K562 (cell line): Measurements from ENCODE around the gene MBD3. TPM values are rescaled to one million over a fixed set of nuclear protein-coding genes. Genes with fewer than 3 reads are reported as not detected.
A peak's percentile ranks its signal among the peaks of the same experiment; 100 is the strongest.

ENCODE experiments used
- ARID3B ChIP-seq: fragments of 250-450 bp; sonication (Bioruptor Pico); IDR thresholded peaks from 2 replicates; pipeline ENCODE4 v1.4.0; 2020; ENCODE audit warnings: borderline replicate concordance
- CBFA2T2 ChIP-seq: fragments of 450-650 bp; conservative IDR thresholded peaks from 2 replicates; pipeline ENCODE4 v1.6.1; 2017; ENCODE audit warnings: mild to moderate bottlenecking
- CREB3L1 ChIP-seq: fragments of 450-650 bp; IDR thresholded peaks from 2 replicates; pipeline ENCODE4 v1.6.1; 2014; ENCODE audit warnings: low read depth, mild to moderate bottlenecking, moderate library complexity, borderline replicate concordance
- CREM ChIP-seq: IDR thresholded peaks from 2 replicates; pipeline ENCODE4 v1.6.1; 2014; ENCODE audit warnings: antibody characterized with exemption, low read depth
- DNMT1 ChIP-seq: fragments of 450-650 bp; IDR thresholded peaks from 2 replicates; pipeline ENCODE4 v1.6.1; 2016; ENCODE audit warnings: antibody characterized with exemption, mild to moderate bottlenecking
- DPF2 ChIP-seq: fragments of 450-650 bp; IDR thresholded peaks from 2 replicates; pipeline ENCODE4 v1.6.1; 2016
- HMG20A ChIP-seq: fragments of 450-650 bp; formaldehyde crosslinking; conservative IDR thresholded peaks from 2 replicates; pipeline ENCODE4 v1.4.0; 2020; ENCODE audit warnings: mild to moderate bottlenecking, mixed read lengths
- KDM5B ChIP-seq: fragments of 200-600 bp; sonication (generic); IDR thresholded peaks from 2 replicates; pipeline ENCODE4 v1.6.1; 2012; ENCODE audit warnings: low read depth, mild to moderate bottlenecking, moderate library complexity, low read length, control low read depth, inconsistent platforms; ENCODE audit not compliant: insufficient replicate concordance
- MCM7 ChIP-seq, 2 experiments: fragments of 450-650 bp; IDR thresholded peaks; 2 replicates each; pipeline ENCODE4 v1.6.1; 2016 to 2018
- MLLT1 ChIP-seq, 2 experiments: fragments of 450-650 bp; IDR thresholded peaks; 2 replicates each; pipeline ENCODE4 v1.6.1; 2016
- MYNN ChIP-seq, 2 experiments: sonication (generic); formaldehyde crosslinking in 1 of 2; IDR thresholded peaks; 2 replicates each; pipeline versions ENCODE4 v1.5.0 to v1.6.1; 2016 to 2020; ENCODE audit warnings: antibody characterized with exemption in 1 of 2, missing genetic modification reagents in 1 of 2
- NR1H2 ChIP-seq: sonication (generic); formaldehyde crosslinking; IDR thresholded peaks from 2 replicates; pipeline ENCODE4 v1.4.0; 2020; ENCODE audit warnings: mild to moderate bottlenecking, missing genetic modification reagents
- RAD51 ChIP-seq: fragments of 450-650 bp; IDR thresholded peaks from 2 replicates; pipeline ENCODE4 v1.7.1; 2016; ENCODE audit warnings: low read depth, mild to moderate bottlenecking, borderline replicate concordance
- RB1 ChIP-seq: fragments of 450-650 bp; IDR thresholded peaks from 2 replicates; pipeline ENCODE4 v1.6.1; 2017; ENCODE audit warnings: low read depth, mild to moderate bottlenecking
- SLC30A9 ChIP-seq: fragments of 250-450 bp; sonication (Bioruptor Pico); IDR thresholded peaks from 2 replicates; pipeline ENCODE4 v1.8.0; 2022; ENCODE audit warnings: mild to moderate bottlenecking, moderate library complexity
- SRSF7 ChIP-seq: fragments of 200-400 bp; formaldehyde crosslinking; optimal IDR thresholded peaks from 2 replicates; pipeline ENCODE3; 2017; ENCODE audit warnings: mild to moderate bottlenecking, low read depth, low read length
- TCF3 ChIP-seq: sonication (generic); formaldehyde crosslinking; IDR thresholded peaks from 2 replicates; pipeline ENCODE4 v1.4.0; 2020; ENCODE audit warnings: mild to moderate bottlenecking, missing genetic modification reagents
- TRIM28 ChIP-seq: fragments of 450-650 bp; IDR thresholded peaks from 2 replicates; pipeline ENCODE4 v1.6.1; 2017
- XRCC5 ChIP-seq: fragments of 200-400 bp; formaldehyde crosslinking; IDR thresholded peaks from 2 replicates; pipeline ENCODE4 v1.6.1; 2017; ENCODE audit warnings: low read depth, mild to moderate bottlenecking, low read length
- ZNF175 ChIP-seq: fragments of 200-800 bp; sonication (Bioruptor generic); IDR thresholded peaks from 2 replicates; pipeline ENCODE4 v1.6.1; 2016; ENCODE audit warnings: low read depth, mild to moderate bottlenecking, missing genetic modification characterization, missing compliant biosample characterization
- ZNF511 ChIP-seq: sonication (generic); formaldehyde crosslinking; IDR thresholded peaks from 2 replicates; pipeline ENCODE4 v1.8.0; 2022; ENCODE audit warnings: mild to moderate bottlenecking, missing genetic modification reagents
- polyA plus RNA-seq, 8 experiments: library from polyadenylated mRNA; depleted of rRNA in 4 of 8; stranded (reverse) in 5 of 8; unstranded in 3 of 8; fragments of >200 nt; fragmentation: Nextera tagmentation in 2 of 8; fragmentation: Illumina TruSeq in 1 of 8; extraction: Ambion mirVana in 2 of 8; extraction: Trizol in 1 of 8; gene quantifications; 2 replicates each; pipeline versions ENCODE4 v1.2.1 to v1.2.3, GENCODE V29; 2011 to 2014; ENCODE audit warnings: inconsistent platforms in 1 of 8, missing spikeins in 1 of 8
- total RNA-seq, 7 experiments: library from RNA; depleted of rRNA in 6 of 7; stranded (reverse); fragments of >200 nt in 6 of 7; fragmentation: Illumina TruSeq in 2 of 7; extraction: Trizol in 2 of 7; gene quantifications; 2 replicates each; pipeline versions ENCODE4 v1.2.1 to v1.2.3, GENCODE V29; 2011 to 2021; ENCODE audit warnings: low replicate concordance in 1 of 7

The MBD3 gene
- total and polyA plus RNA-seq, 9 of the 15 experiments (the other 6 are each of a cell fraction or from before 2014, with no cell fraction given), result 0.24 to 137 (median 30.9) TPM

- TF ChIP-seq SLC30A9 (CRISPR knock-in tag) (no peak), RAD51 (no peak), ZNF175 (CRISPR knock-in tag) (no peak), DPF2 (no peak), MLLT1 (IDR thresholded peaks at IDR 0.05) (no peak), CREB3L1 (0 out of 2 replicates have a peak, but pooled peaks have one; percentile 40), SRSF7 (no peak), CBFA2T2 (no peak), MYNN (IDR thresholded peaks at IDR 0.05) (no peak), MYNN (CRISPR knock-in tag; IDR thresholded peaks at IDR 0.05) (no peak), CREM (peak; percentile 68; the same call in 1 of the 2 replicates), KDM5B (peak; percentile 80), HMG20A (CRISPR knock-in tag) (no peak), RB1 (peak; percentile 85; the same call in 1 of the 2 replicates), NR1H2 (CRISPR knock-in tag) (no peak), DNMT1 (no peak), TRIM28 (no peak), TCF3 (CRISPR knock-in tag) (no peak), ARID3B (CRISPR knock-in tag) (no peak), ZNF511 (CRISPR knock-in tag) (peak; percentile 78), XRCC5 (no peak), MCM7 (IDR thresholded peaks at IDR 0.05) (no peak)
Measured at GRCh38 chr19:1592024-1592754, 476 bp downstream of the MBD3 start (continued).
